SIG-M5 (cell line): ENCODE data around the gene KDM4F.
"Not testable (repeated sequence)": the region's sequence is repeated elsewhere in the genome, so short reads cannot be mapped to it uniquely, and the experiment has no call there.

Experiments used
- DNase-seq: peaks from one replicate; lab custom pipeline; 2025; lab: John Stamatoyannopoulos, UW

The KDM4F gene

GRCh38 chr11:95049122-95049521 is at the start of gene KDM4F:
Gene KDM4F (plus strand): TSS chr11:95049422.
- DNase-seq = not testable (repeated sequence)

GRCh38 chr11:95003716-95004115 is 45.5 kb upstream of the KDM4F start:
- DNase-seq = no peak

- DNase-seq = no peak
Observed at GRCh38 chr11:95005642-95006041, 43.6 kb upstream of the KDM4F start.

GRCh38 chr11:95011376-95011775 is 37.8 kb upstream of the KDM4F start:
- DNase-seq = no peak

GRCh38 chr11:95014184-95014821 is 34.9 kb upstream of the KDM4F start:
- no peak for DNase-seq

- no peak for DNase-seq
Observed at GRCh38 chr11:95016139-95016538, 33.1 kb upstream of the KDM4F start.

GRCh38 chr11:95021468-95021867 is 27.8 kb upstream of the KDM4F start:
- not testable (repeated sequence) for DNase-seq

GRCh38 chr11:95024958-95025357 is 24.3 kb upstream of the KDM4F start, which contains the start of gene KDM4E:
Gene KDM4E (plus strand): TSS chr11:95025258. CDS start chr11:95025558, 300 bp downstream.
- no peak for DNase-seq

- DNase-seq = not testable (repeated sequence)
Observed at GRCh38 chr11:95025594-95025993, 23.6 kb upstream of the KDM4F start.

- no peak for DNase-seq
Observed at GRCh38 chr11:95028357-95028756, 20.9 kb upstream of the KDM4F start.

- DNase-seq = no peak
Observed at GRCh38 chr11:95033051-95033450, 16.2 kb upstream of the KDM4F start.

GRCh38 chr11:95035316-95035715 is 13.9 kb upstream of the KDM4F start:
- no peak for DNase-seq

- DNase-seq = not testable (repeated sequence)
Observed at GRCh38 chr11:95037356-95038035, 11.7 kb upstream of the KDM4F start.

GRCh38 chr11:95042239-95042638 is 7.0 kb upstream of the KDM4F start:
- no peak for DNase-seq

- no peak for DNase-seq
Observed at GRCh38 chr11:95042906-95043305, 6.3 kb upstream of the KDM4F start.

GRCh38 chr11:95044010-95044409 is 5.2 kb upstream of the KDM4F start:
- no peak for DNase-seq

- no peak for DNase-seq
Observed at GRCh38 chr11:95045812-95046211, 3.4 kb upstream of the KDM4F start.

- no peak for DNase-seq
Observed at GRCh38 chr11:95050595-95051202, 1.5 kb downstream of the KDM4F start.

- DNase-seq = no peak
Observed at GRCh38 chr11:95054356-95054755, 5.1 kb downstream of the KDM4F start.

- no peak for DNase-seq
Observed at GRCh38 chr11:95055283-95055897, 6.2 kb downstream of the KDM4F start.

- DNase-seq = no peak
Observed at GRCh38 chr11:95057959-95058358, 8.7 kb downstream of the KDM4F start.

- no peak for DNase-seq
Observed at GRCh38 chr11:95058621-95059020, 9.4 kb downstream of the KDM4F start.

GRCh38 chr11:95059046-95059445 is 9.8 kb downstream of the KDM4F start:
- DNase-seq = no peak
